ENCODE results near the gene RAPGEF4.

Gene RAPGEF4

DNA sequence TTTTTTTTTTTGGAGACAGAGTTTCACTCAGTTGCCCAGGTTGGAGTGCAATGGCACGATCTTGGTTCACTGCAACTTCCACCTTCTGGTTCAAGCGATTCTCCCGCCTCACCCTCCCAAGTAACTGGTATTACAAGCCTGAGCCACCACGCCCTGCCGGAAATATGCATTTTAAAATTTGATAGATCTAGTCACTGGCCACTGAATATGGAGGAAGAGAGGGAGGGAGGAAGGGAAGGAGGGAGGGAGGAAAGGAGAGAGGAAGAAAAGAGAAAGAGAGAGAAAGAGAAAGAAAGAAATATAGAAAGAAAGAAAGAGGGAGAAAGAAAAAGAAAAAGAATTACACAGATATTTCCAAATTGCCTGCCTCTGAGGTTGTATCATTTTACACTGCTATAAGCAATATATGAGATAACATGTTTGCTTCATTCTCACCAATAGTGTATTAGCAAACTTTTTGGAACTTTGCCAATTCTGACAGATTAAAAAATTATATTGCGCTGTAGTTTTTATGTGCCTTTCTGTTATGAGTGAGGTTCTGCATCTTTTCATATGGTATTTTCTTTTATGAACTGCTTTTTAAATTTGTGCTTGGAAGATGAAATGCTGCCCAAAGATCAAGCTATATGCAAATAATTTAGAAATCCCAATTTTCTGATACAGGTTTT is 178.8 kb downstream of the RAPGEF4 start:
- DNase-seq, result no peak

GRCh38 chr2:172917716-172918115 is 182.1 kb downstream of the RAPGEF4 start:
- no peak for DNase-seq

DNA sequence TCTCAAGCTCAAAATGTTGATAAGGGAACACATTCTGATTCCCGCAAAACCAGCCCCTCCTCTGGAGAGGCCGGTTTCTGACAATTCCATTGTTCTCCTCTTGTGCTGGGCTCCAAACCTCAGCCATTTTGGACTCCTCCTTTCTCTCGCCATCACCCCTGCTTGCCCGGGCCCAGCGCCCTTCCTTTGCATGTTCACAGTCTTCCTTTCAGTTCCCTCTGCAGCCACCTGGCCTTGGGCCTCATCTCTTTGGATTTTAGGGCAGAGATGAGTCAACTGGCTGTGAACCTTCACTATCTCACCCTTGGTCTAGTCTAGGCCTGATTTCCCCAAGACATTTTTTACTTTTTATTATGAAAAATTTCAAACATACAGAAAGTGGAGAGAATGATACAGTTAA is 184.1 kb downstream of the RAPGEF4 start:
- no peak for DNase-seq

DNA sequence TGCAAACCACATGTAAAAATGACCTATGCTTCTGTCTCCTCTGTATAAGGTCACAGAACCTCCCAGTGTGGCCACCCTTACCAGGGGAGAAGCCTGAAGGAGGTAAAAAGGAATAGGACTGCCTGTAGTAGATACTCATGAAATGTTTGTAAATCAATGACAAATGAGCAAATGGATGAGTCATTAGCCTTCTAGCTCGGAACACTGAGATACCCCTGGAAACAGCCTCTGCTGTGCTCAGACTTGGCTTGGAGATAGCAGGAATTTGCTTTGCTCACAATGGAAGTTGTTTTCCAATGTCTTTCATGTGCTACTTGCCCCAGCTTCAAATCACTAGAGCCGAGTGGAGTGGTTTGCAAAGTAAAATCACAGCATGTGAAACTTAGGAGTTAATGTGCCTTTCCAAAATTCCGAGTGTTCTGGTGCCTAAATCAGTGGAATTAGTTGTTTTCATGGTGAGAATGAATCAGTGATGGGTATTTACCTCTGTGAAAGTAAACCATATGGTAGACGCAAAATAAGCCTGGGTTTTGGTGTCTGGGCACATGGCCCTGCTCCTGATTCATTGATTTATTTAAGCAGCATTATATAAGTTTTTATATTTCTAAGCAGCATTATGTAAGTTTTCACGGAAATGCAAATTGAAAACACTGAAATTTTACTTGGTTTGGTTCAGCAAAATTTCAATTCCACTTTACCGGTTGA is 186.0 kb downstream of the RAPGEF4 start:
- peak in 1 of 2 donors; percentile 43 for DNase-seq

- DNase-seq, result no peak
These were observed 186.7 kb downstream of the RAPGEF4 start for GRCh38 chr2:172922306-172922705.

GRCh38 chr2:172922815-172923214 is 187.2 kb downstream of the RAPGEF4 start:
- no peak for DNase-seq

GRCh38 chr2:172924097-172924660 is 188.5 kb downstream of the RAPGEF4 start:
- no peak for DNase-seq

DNA sequence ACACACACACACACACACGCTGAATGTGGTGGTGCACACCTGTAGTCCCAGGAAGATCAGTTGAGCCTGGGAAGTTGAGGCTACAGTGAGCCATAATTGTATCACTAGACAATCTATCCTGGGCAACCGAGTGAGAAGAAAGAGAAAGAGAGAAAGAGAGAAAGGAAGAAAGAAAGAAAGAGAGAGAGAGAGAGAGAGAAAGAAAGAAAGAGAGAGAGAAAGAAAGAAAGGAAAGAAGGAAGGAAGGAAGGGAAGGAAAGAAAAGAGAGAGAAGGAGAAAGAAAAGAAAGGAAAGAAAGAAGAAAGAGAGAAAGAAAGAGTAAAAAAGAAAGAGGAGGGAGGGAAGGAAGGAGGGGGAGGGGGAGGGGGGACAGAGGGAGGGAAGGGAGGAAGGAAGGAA is 190.0 kb downstream of the RAPGEF4 start:
- no peak for DNase-seq

DNA sequence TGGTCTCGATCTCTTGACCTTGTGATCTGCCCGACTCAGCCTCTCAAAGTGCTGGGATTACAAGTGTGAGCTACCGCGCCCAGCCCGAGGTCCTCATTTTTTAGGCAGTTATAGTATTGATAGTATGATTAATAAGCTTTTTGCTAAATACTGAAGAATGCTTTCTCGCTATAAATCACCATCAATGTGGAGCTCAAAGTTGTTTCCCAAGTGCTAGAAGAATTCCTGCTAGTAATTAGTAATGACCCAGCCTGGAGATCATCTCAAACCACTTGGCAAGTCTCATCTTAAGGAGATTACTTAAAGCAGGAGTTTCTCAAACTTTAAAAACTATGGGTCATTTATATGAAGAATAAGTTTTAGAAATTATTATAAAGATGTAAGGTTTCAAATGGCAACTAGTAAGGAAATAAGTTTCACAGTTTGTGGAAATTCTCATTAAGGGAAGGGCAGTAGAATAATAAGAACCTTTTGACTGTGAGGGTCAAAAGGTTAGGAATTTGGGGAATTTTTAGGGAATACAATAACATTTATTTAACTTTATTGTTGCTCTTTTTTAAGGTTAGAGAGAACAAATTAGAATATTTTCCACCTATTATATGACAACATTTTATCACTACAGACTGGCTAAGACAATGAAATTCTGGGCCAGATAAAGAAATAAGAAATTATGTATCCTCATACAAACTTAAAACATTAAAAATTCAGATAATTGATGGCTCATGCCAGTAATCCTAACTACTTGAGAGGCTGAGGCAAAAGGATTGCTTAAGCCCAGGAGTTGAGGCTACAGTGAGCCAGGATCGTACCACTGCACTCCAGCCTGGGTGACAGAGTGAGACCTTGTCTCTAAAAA is 191.4 kb downstream of the RAPGEF4 start:
- no peak for DNase-seq

DNA sequence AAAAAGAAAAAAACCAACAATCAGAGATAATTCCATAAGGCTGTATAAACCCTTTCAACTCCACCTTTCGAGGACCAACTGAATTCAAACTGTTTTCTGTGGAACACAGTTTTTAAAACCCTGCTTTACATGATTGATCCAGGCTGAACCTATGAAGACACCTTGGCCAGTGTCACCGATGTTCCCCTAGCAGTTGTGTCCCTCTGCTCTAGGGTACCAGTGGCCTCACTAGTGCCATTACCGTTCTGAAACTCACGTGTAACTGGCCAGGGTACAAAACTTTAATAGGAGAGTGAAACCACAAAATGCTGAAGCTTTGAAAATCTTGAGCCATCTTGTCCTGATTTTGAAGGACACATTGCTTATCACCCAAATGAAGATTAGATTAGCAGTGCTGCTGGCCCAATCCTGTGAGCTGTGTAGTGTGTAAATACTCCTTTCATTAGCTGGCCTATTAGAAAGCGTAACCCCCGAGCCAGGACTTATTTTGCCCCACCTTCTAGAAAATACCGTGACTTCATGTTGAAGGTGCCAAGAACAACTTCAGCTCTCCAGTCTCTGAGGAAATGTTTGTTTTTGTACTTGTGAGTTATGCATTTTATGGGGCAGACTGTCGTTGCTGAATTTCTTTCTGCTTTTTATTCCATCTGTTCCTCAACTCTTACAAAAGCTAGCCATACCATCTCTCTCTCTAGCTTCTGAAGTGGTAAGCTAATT is 192.2 kb downstream of the RAPGEF4 start:
- DNase-seq, result no peak

- no peak for DNase-seq
These were observed 193.1 kb downstream of the RAPGEF4 start for GRCh38 chr2:172928756-172929155.

DNA sequence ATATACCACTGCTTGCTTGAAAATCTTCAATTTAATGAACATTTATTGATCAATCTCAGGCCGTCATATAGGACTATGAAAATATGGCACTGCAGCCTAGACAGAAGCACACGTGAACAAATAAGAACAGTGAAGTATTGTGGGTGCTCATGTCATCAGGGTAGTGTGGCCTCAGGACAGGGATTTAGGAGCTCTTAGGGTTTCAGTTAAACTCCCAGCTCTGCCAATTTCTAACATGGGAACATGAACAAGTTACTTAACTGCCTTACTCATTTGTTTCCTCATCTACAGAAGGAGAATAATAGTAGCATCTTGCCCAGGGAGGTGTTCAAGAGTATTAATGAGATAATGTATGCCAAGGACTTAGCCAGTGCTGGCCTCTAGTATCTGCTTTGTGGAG is 194.0 kb downstream of the RAPGEF4 start:
- no peak for DNase-seq

GRCh38 chr2:172930871-172931255 is 195.2 kb downstream of the RAPGEF4 start:
- DNase-seq, result no peak

GRCh38 chr2:172931256-172931894 is 195.7 kb downstream of the RAPGEF4 start:
- no peak for DNase-seq

GRCh38 chr2:172931918-172932520 is 196.4 kb downstream of the RAPGEF4 start:
- peak; percentile 44 to 58 for DNase-seq

DNA sequence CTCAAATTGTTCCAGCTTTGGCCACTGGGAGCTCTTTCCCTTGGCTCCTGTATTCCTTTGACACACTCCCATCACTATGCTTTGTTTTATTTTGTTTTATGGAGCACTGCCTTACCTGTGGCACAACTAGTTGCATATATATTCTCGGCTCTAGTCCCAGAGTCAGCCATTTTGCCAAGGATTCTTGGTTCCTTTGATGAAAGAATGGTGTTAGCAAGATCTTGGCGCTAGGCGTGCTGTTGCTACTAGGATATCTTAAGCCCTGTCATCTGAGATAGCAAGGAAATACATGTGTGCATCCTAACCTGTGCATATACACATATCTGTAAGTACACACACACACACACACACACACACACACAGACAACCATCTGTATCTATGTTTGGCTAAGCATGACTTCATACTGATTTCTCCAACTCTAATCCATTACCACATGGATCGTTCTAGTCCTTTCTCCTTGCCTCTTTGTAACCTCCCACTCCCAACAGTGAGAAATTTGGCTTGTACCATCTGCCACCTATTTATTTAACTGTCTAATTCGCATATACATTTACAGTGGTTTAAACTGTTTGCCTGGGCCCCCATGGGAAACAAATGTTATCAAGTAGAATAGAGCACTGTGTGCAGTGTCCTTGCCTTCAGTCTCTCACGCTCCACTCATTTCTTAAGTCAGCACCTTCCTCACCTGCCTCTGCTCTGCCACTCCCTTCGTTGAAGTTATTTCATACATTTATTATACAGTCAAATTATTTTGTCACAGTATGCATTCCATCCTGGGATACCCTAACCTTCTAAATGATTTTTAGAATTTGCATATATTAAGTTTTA is 202.5 kb downstream of the RAPGEF4 start:
- DNase-seq, result no peak

- no peak for DNase-seq
These were observed 203.2 kb downstream of the RAPGEF4 start for GRCh38 chr2:172938713-172939375.

GRCh38 chr2:172943539-172943938 is 207.9 kb downstream of the RAPGEF4 start:
- DNase-seq, result no peak

DNA sequence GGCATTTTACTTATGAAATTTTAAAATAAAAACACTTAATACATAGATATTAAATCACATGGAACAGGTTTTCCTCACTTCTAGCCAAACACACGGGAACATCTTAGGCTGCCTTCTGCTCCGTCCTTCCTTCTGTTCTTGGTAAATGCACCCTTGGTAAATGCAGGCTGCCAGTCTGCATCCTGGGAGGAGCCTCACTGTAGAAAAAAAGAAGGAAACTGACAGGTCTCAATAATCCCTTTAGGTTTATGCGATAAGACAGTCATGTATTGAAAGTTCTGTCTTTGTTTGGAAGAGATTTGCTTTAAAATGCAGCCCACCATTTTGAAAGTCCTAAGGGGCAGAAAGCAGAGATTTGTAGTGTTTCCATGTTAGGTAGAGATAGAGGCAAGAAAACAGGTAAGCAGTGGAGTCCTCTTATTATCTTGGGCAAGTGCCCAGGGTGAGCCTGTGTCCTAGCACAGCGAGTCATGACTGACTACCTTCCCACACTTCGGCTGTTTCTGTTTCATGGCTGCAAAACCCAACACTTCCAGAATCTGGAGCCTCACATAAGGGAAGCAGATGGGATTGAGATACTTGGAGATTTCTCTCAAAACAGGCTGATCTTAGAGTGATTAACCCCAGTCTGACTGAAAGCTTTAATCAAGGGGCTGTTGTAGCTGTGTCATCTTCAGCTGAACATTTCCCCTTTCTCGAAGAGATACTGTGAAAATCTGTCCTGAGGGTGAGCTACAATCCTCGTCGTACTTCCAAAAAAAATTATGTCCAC is 208.6 kb downstream of the RAPGEF4 start:
- DNase-seq, result no peak
